SK-N-SH treated with all-trans-retinoic acid at 6 μM for 48 hours (cell line): ENCODE results near the gene RECK.

Experiments
- ATAC-seq: fragments of 200-7000 bp; cut with Tn5 transposase; 3 replicates; pipeline ENCODE4 v1.9.1; 2020; ENCODE audit warnings: mild to moderate bottlenecking, moderate library complexity
- BACH2 ChIP-seq: fragments of 250-450 bp; sonication (Bioruptor Pico); IDR thresholded peaks from 2 replicates; pipeline ENCODE4 v1.9.0; 2021; ENCODE audit warnings: mild to moderate bottlenecking, borderline replicate concordance
- CSDC2 ChIP-seq: fragments of 250-450 bp; sonication (Bioruptor Pico); IDR thresholded peaks from 2 replicates; pipeline ENCODE4 v1.5.0; 2020; ENCODE audit warnings: mild to moderate bottlenecking, moderate library complexity
- GLIS3 ChIP-seq: fragments of 250-450 bp; sonication (Bioruptor Pico); IDR thresholded peaks from 2 replicates; pipeline ENCODE4 v1.5.0; 2020; ENCODE audit warnings: mild to moderate bottlenecking, moderate library complexity
- ISL1 ChIP-seq: fragments of 250-450 bp; sonication (Bioruptor Pico); IDR thresholded peaks from 2 replicates; pipeline ENCODE4 v2.1.2; 2022; ENCODE audit warnings: mild to moderate bottlenecking, moderate library complexity
- OSR1 ChIP-seq: fragments of 250-450 bp; sonication (Bioruptor Pico); IDR thresholded peaks from 2 replicates; pipeline ENCODE4 v1.8.0; 2022; ENCODE audit warnings: moderate library complexity, mild to moderate bottlenecking, inconsistent platforms
- PPARA ChIP-seq: fragments of 250-450 bp; sonication (Bioruptor Pico); IDR thresholded peaks from 2 replicates; pipeline ENCODE4 v1.5.0; 2020; ENCODE audit warnings: mild to moderate bottlenecking, borderline replicate concordance
- RARB ChIP-seq: fragments of 250-450 bp; sonication (Bioruptor Pico); IDR thresholded peaks from 2 replicates; pipeline ENCODE4 v1.8.0; 2021; ENCODE audit warnings: mild to moderate bottlenecking, moderate library complexity
- SNAI2 ChIP-seq: fragments of 250-450 bp; sonication (Bioruptor Pico); IDR thresholded peaks from 2 replicates; pipeline ENCODE4 v1.5.0; 2020; ENCODE audit warnings: mild to moderate bottlenecking, moderate library complexity
- TCF4 ChIP-seq: fragments of 250-450 bp; sonication (Bioruptor Pico); IDR thresholded peaks from 2 replicates; pipeline ENCODE4 v1.8.0; 2021; ENCODE audit warnings: mild to moderate bottlenecking, moderate library complexity, borderline replicate concordance
- TOX ChIP-seq: fragments of 250-450 bp; sonication (Bioruptor Pico); IDR thresholded peaks from 2 replicates; pipeline ENCODE4 v1.8.0; 2021; ENCODE audit warnings: mild to moderate bottlenecking, moderate library complexity, borderline replicate concordance
- ZC3H10 ChIP-seq: fragments of 250-450 bp; sonication (Bioruptor Pico); IDR thresholded peaks from 2 replicates; pipeline ENCODE4 v1.5.1; 2021; ENCODE audit warnings: mild to moderate bottlenecking, moderate library complexity
- ZFP3 ChIP-seq: fragments of 250-450 bp; sonication (Bioruptor Pico); IDR thresholded peaks from 2 replicates; pipeline ENCODE4 v1.5.0; 2020; ENCODE audit warnings: mild to moderate bottlenecking, moderate library complexity
- ZFP30 ChIP-seq: fragments of 450-650 bp; formaldehyde crosslinking; IDR thresholded peaks from 2 replicates; pipeline ENCODE4 v1.5.0; 2022; ENCODE audit warnings: mild to moderate bottlenecking, moderate library complexity
- ZNF565 ChIP-seq: fragments of 450-650 bp; formaldehyde crosslinking; conservative IDR thresholded peaks from 2 replicates; pipeline ENCODE4 v1.5.0; 2020; ENCODE audit warnings: low read depth, mild to moderate bottlenecking, moderate library complexity
- ZNF70 ChIP-seq: fragments of 450-650 bp; formaldehyde crosslinking; IDR thresholded peaks from 2 replicates; pipeline ENCODE4 v1.5.0; 2020; ENCODE audit warnings: mild to moderate bottlenecking, moderate library complexity
- ZNF8 ChIP-seq: fragments of 450-650 bp; formaldehyde crosslinking; IDR thresholded peaks from 2 replicates; pipeline ENCODE4 v1.5.0; 2020; ENCODE audit warnings: mild to moderate bottlenecking, moderate library complexity
- TF ChIP-seq, protein P1 (sequence below): fragments of 250-450 bp; sonication (Bioruptor Pico); IDR thresholded peaks from 2 replicates; pipeline ENCODE4 v1.5.1; 2020; ENCODE audit warnings: low read depth, mild to moderate bottlenecking, moderate library complexity
- TF ChIP-seq, protein P2 (sequence below): fragments of 250-450 bp; sonication (Bioruptor Pico); IDR thresholded peaks from 2 replicates; pipeline ENCODE4 v1.8.0; 2021; ENCODE audit warnings: low read depth, mild to moderate bottlenecking, moderate library complexity, borderline replicate concordance
- TF ChIP-seq, protein P3 (sequence below): fragments of 250-450 bp; sonication (Bioruptor Pico); IDR thresholded peaks from 2 replicates; pipeline ENCODE4 v1.8.0; 2020; ENCODE audit warnings: mild to moderate bottlenecking, moderate library complexity, borderline replicate concordance
- TF ChIP-seq, protein P4 (sequence below): fragments of 250-450 bp; sonication (Bioruptor Pico); IDR thresholded peaks from 2 replicates; pipeline ENCODE4 v1.5.1; 2021; ENCODE audit warnings: mild to moderate bottlenecking, moderate library complexity
- TF ChIP-seq, protein P5 (sequence below): fragments of 250-450 bp; sonication (Bioruptor Pico); IDR thresholded peaks from 2 replicates; pipeline ENCODE4 v1.5.0; 2020; ENCODE audit warnings: mild to moderate bottlenecking, moderate library complexity

RECK gene

DNA sequence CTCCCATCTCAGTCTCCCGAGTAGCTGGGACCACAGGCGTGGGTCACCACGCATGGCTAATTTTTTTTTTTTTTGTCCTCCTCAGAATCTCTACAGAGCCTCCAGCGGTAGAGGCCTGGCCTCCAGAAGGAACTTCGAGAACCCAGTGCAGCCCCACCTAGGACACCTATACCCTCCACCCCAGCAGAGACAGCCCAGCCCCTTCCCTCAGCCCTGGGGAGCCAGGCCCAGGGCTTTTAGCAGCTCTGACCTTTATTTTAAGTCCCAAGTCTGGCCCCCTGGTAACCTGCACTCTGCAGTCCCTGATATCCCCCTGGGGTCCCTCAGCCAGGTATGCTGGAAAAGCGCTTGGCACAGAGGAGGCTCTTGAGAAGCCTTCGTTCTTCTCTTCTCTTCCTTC lies 105.0 kb downstream of the RECK start:
- no peak for TF ChIP-seq TCF4
- no peak for TF ChIP-seq ISL1 (CRISPR knock-in tag)
- TF ChIP-seq ZNF70 = no peak
- TF ChIP-seq ZC3H10 (CRISPR knock-in tag) = no peak
- no peak for TF ChIP-seq ZFP30 (CRISPR knock-in tag)
- TF ChIP-seq PPARA (CRISPR knock-in tag) = no peak
- TF ChIP-seq OSR1 (CRISPR knock-in tag) = no peak
- TF ChIP-seq, protein P1, sequence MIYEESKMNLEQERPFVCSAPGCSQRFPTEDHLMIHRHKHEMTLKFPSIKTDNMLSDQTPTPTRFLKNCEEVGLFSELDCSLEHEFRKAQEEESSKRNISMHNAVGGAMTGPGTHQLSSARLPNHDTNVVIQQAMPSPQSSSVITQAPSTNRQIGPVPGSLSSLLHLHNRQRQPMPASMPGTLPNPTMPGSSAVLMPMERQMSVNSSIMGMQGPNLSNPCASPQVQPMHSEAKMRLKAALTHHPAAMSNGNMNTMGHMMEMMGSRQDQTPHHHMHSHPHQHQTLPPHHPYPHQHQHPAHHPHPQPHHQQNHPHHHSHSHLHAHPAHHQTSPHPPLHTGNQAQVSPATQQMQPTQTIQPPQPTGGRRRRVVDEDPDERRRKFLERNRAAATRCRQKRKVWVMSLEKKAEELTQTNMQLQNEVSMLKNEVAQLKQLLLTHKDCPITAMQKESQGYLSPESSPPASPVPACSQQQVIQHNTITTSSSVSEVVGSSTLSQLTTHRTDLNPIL (CRISPR knock-in tag) = no peak
- TF ChIP-seq, all 23 proteins: peak for 0
- no peak for ATAC-seq

DNA sequence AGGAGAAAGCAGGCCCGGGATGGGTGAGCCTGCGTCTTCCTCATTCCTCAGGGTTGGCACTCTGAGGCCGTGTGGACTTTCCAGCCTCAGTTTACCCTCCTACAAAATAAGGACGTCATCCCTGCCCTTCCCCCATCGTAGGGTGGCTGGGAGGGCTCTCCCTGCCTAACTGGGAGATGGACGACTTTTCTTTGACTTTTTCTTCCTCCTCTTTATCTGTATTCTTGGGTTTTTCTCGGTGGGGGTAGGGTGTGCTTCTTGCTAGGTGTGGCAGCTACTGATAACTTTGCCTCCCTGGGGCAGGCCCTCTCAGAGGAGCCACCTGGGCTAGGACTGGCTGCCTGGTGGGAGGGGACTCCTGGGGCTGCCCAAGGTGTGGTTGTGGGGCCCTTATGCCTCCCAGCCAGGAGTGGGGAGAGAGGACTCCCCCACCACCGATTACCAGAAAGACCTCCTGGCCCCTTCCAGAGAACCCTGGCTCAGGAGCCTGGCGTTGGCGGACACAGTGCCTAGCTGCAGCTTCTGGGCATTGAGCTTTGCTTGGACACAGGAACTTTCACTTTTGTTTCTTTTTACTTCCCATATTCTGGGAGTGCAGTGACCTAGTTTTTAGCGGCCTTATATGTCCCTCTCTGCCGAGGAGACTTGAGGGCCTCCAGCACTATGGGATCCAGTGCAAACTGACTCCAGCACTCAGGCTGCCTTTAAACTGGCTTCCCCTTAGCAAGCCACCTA lies 106.0 kb downstream of the RECK start:
- TF ChIP-seq ZFP3 (CRISPR knock-in tag) = no peak
- TF ChIP-seq, protein P2, sequence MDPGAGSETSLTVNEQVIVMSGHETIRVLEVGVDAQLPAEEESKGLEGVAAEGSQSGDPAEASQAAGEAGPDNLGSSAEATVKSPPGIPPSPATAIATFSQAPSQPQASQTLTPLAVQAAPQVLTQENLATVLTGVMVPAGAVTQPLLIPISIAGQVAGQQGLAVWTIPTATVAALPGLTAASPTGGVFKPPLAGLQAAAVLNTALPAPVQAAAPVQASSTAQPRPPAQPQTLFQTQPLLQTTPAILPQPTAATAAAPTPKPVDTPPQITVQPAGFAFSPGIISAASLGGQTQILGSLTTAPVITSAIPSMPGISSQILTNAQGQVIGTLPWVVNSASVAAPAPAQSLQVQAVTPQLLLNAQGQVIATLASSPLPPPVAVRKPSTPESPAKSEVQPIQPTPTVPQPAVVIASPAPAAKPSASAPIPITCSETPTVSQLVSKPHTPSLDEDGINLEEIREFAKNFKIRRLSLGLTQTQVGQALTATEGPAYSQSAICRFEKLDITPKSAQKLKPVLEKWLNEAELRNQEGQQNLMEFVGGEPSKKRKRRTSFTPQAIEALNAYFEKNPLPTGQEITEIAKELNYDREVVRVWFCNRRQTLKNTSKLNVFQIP (CRISPR knock-in tag) = no peak
- no peak for TF ChIP-seq ZNF565
- TF ChIP-seq ZFP30 (CRISPR knock-in tag) = no peak
- TF ChIP-seq GLIS3 (CRISPR knock-in tag) = no peak
- TF ChIP-seq, protein P1 (CRISPR knock-in tag) = no peak
- TF ChIP-seq, all 23 proteins: peak for 0
- no peak for ATAC-seq

DNA sequence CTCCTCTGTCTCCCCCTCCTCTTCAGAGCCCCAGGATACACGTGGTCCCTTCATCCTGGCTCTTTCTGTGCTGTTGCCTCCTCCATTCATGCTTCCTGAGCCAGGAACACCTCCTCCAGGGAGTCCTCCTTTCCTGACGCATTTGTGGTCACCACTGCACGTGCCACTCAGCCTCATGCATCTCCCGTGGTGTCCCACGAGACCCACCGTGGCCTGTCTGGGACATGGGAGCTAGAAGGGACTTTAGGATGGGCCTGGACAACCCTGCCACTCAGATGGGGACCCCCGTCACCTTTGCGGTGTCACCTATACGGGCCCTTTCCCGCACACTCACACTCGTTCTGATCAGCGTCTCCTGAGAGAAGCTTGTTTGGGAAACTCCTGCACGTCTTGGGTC lies 106.5 kb downstream of the RECK start:
- TF ChIP-seq RARB (CRISPR knock-in tag) = no peak
- TF ChIP-seq, protein P2 (CRISPR knock-in tag) = no peak
- TF ChIP-seq ZFP3 (CRISPR knock-in tag) = no peak
- TF ChIP-seq BACH2 (CRISPR knock-in tag) = no peak
- TF ChIP-seq, protein P1 (CRISPR knock-in tag) = no peak
- no peak for TF ChIP-seq ISL1 (CRISPR knock-in tag)
- no peak for TF ChIP-seq CSDC2
- TF ChIP-seq, protein P3, sequence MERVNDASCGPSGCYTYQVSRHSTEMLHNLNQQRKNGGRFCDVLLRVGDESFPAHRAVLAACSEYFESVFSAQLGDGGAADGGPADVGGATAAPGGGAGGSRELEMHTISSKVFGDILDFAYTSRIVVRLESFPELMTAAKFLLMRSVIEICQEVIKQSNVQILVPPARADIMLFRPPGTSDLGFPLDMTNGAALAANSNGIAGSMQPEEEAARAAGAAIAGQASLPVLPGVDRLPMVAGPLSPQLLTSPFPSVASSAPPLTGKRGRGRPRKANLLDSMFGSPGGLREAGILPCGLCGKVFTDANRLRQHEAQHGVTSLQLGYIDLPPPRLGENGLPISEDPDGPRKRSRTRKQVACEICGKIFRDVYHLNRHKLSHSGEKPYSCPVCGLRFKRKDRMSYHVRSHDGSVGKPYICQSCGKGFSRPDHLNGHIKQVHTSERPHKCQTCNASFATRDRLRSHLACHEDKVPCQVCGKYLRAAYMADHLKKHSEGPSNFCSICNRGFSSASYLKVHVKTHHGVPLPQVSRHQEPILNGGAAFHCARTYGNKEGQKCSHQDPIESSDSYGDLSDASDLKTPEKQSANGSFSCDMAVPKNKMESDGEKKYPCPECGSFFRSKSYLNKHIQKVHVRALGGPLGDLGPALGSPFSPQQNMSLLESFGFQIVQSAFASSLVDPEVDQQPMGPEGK (CRISPR knock-in tag) = no peak
- TF ChIP-seq OSR1 (CRISPR knock-in tag) = no peak
- no peak for TF ChIP-seq ZNF565
- TF ChIP-seq ZNF70 = no peak
- TF ChIP-seq, protein P4, sequence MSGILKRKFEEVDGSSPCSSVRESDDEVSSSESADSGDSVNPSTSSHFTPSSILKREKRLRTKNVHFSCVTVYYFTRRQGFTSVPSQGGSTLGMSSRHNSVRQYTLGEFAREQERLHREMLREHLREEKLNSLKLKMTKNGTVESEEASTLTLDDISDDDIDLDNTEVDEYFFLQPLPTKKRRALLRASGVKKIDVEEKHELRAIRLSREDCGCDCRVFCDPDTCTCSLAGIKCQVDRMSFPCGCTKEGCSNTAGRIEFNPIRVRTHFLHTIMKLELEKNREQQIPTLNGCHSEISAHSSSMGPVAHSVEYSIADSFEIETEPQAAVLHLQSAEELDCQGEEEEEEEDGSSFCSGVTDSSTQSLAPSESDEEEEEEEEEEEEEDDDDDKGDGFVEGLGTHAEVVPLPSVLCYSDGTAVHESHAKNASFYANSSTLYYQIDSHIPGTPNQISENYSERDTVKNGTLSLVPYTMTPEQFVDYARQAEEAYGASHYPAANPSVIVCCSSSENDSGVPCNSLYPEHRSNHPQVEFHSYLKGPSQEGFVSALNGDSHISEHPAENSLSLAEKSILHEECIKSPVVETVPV = no peak
- no peak for TF ChIP-seq GLIS3 (CRISPR knock-in tag)
- TF ChIP-seq TOX (CRISPR knock-in tag) = no peak
- TF ChIP-seq ZNF8 (CRISPR knock-in tag) = no peak
- TF ChIP-seq, protein P5, sequence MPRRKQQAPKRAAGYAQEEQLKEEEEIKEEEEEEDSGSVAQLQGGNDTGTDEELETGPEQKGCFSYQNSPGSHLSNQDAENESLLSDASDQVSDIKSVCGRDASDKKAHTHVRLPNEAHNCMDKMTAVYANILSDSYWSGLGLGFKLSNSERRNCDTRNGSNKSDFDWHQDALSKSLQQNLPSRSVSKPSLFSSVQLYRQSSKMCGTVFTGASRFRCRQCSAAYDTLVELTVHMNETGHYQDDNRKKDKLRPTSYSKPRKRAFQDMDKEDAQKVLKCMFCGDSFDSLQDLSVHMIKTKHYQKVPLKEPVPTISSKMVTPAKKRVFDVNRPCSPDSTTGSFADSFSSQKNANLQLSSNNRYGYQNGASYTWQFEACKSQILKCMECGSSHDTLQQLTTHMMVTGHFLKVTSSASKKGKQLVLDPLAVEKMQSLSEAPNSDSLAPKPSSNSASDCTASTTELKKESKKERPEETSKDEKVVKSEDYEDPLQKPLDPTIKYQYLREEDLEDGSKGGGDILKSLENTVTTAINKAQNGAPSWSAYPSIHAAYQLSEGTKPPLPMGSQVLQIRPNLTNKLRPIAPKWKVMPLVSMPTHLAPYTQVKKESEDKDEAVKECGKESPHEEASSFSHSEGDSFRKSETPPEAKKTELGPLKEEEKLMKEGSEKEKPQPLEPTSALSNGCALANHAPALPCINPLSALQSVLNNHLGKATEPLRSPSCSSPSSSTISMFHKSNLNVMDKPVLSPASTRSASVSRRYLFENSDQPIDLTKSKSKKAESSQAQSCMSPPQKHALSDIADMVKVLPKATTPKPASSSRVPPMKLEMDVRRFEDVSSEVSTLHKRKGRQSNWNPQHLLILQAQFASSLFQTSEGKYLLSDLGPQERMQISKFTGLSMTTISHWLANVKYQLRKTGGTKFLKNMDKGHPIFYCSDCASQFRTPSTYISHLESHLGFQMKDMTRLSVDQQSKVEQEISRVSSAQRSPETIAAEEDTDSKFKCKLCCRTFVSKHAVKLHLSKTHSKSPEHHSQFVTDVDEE (CRISPR knock-in tag) = no peak
- no peak for TF ChIP-seq SNAI2 (CRISPR knock-in tag)
- no peak for TF ChIP-seq ZFP30 (CRISPR knock-in tag)
- no peak for TF ChIP-seq TCF4
- ATAC-seq = no peak
